HG03039 (cell line): Measurements from ENCODE around the gene DRC3.
"Not testable (repeated sequence)": the region's sequence is repeated elsewhere in the genome, so short reads cannot be mapped to it uniquely, and the experiment has no call there.

Experiments
- ATAC-seq: cut with Tn5 transposase; IDR thresholded peaks from one replicate; pipeline ENCODE4 v1.9.1; 2021; ENCODE audit warnings: mild to moderate bottlenecking, moderate library complexity; ENCODE audit not compliant: unreplicated experiment

Gene DRC3, protein sequence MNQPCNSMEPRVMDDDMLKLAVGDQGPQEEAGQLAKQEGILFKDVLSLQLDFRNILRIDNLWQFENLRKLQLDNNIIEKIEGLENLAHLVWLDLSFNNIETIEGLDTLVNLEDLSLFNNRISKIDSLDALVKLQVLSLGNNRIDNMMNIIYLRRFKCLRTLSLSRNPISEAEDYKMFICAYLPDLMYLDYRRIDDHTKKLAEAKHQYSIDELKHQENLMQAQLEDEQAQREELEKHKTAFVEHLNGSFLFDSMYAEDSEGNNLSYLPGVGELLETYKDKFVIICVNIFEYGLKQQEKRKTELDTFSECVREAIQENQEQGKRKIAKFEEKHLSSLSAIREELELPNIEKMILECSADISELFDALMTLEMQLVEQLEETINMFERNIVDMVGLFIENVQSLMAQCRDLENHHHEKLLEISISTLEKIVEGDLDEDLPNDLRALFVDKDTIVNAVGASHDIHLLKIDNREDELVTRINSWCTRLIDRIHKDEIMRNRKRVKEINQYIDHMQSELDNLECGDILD

DNA sequence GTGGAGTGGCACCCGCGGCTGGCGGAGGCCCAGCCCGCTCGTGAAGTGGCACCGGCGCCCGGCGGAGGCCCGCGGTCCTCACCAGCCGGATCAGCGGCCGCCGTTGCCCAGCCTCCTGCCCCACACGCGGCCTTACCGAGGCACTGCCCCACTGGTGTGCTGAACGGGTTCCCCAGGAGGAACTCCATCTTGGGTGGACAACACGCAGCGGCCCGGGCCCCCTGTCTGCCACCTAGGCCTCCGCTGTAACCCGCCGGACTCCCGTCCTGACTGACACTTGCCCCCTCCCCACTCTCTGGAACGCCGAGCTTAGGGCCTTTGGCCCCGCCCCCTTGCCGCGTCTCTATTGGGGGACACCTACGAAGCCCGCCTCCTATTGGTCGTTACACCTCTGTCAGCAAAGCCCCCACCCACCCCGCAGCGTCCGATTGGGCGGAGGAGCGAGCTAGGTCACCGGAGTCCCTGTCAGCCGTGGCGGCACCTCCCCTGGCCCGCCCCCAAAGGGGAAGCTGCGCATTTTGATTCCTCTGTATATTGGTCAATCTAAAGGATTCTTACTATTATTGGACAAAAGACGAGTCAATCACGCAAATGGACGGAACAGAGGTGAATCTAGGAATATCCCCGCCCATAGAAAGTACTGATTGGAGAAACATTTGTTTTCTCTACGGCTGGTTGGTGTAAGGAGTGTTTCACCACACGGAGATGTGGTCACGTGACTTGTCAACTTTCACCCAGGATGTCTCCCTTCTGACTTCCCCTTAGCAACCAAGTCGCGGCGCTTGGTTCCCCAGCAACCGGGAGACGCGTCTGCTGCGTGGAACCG is at the start of gene DRC3, which contains the start of gene TOM1L2:
TSS of gene DRC3 (plus strand) at position 737 of the 826 bp plus-strand sequence. CDS start 4,737 bp downstream, outside the sequence.
TSS of gene TOM1L2 (minus strand) at position 275 of the 826 bp plus-strand sequence. CDS start at position 188, 87 bp downstream.
- ATAC-seq, result peak; percentile 96

- no peak for ATAC-seq
Observed at GRCh38 chr17:17924131-17924856, 48.4 kb upstream of the DRC3 start.

DNA sequence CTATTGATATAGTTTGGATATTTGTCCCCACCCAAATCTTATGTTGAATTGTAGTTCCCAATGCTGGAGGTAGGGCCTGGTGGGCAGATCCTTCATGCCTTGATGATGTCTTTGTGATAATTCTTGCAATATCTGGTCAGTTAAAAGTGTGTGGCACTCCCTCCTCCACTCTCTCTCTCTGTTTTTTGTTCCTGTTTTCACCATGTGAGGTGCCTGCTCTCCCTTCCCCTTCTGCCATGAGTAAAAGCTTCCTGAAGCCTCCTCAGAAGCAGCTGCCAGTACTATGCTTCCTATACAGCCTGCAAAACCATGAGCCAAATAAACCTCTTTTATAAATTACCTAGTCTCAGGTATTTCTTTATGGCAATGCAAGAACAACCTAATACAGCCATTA is 47.8 kb upstream of the DRC3 start:
- no peak for ATAC-seq

DNA sequence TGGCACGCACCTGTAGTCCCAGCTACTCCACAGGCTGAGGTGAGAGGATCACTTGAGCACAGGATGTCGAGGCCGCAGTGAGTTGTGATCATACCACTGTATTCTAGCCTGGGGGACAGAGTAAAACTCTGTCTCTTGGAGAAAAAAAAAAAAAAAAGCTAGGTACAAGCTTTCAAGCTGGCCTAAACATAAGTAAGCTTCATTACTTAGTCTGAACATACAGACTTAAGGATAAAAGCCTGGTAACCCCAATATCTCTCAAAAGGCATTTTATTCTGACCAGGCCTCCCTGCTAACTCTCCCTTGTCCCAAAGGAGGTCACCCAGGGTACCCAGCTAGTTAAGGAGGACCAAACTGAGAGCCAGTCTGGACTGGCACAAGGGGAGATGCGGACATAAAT is 46.6 kb upstream of the DRC3 start:
- ATAC-seq, result no peak

- ATAC-seq, result no peak
Observed at GRCh38 chr17:17926840-17927449, 45.7 kb upstream of the DRC3 start.

GRCh38 chr17:17928398-17929287 is 44.0 kb upstream of the DRC3 start:
- ATAC-seq, result no peak

DNA sequence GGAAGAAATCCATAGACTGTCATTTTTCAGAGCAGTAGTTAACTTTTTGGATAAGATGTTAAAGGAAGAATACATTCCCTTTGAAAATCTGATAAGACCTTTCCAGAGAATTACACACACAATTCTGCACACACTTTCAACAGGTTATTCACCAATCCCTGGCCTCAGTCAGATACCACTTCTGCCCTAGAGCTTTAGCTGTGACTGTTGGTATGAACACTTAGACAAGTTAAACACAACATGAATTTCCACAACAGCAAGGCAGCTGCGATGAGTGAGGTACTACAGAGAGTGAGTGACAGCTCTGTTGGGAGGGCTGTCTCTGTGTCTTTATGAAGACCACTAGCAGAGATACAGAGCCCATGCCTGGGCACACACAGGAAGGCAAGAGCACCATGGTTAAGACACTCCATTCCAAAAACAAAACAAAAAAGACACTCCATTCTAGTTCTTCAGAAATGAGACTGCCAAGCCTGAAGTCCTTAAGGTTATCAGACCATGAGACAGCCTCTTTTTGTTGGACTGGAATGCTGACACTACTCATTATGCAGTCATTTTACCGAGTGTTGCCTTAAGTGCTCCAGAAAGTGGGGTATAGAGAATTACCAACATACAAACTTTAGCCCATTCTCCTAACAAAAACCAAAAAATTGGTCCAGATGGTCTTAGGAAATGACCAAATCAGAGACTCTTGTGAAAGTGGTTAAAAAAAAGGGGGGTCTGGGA is 42.8 kb upstream of the DRC3 start:
- no peak for ATAC-seq

GRCh38 chr17:17930674-17931073 is 42.0 kb upstream of the DRC3 start:
- ATAC-seq, result no peak

- ATAC-seq, result no peak
Observed at GRCh38 chr17:17931159-17931558, 41.5 kb upstream of the DRC3 start.

DNA sequence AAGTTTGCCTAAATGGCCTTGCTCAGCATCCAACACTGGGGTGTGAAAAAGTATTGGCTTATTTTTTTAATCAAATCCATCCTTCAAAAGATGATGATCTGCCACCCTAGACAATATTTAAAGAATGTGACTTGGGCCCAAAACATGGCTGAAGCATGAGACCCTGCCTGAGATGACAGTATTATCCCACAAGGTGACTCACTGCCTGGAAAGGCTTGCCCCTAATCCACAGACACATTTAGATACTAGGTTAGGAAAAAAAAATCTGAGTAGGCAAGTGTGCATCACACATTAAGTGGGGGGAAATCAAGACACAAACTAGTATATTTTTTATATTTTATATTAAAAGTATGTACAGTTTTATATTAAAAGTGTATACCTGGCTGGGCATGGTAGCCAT is 38.9 kb upstream of the DRC3 start:
- ATAC-seq, result no peak

- ATAC-seq, result no peak
Observed at GRCh38 chr17:17934214-17934613, 38.4 kb upstream of the DRC3 start.

DNA sequence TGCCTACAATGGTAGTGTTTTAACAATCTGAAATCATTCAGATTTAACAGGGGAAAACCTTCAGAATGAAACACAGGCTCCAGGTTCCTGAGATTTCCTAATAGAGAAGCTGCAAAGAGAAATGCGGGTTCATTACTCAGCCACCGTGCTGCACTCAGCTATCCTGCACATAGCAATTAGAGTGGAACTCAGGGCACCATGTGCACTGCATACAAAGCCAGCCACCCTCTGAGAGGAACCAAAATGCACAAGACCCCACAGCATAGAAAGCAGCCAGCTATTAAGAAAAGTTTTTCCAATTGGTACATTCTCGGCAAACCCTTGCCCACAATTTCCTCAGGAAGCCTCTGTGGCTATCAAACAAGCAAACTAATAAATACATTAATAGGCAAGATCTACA is 37.9 kb upstream of the DRC3 start:
- no peak for ATAC-seq

DNA sequence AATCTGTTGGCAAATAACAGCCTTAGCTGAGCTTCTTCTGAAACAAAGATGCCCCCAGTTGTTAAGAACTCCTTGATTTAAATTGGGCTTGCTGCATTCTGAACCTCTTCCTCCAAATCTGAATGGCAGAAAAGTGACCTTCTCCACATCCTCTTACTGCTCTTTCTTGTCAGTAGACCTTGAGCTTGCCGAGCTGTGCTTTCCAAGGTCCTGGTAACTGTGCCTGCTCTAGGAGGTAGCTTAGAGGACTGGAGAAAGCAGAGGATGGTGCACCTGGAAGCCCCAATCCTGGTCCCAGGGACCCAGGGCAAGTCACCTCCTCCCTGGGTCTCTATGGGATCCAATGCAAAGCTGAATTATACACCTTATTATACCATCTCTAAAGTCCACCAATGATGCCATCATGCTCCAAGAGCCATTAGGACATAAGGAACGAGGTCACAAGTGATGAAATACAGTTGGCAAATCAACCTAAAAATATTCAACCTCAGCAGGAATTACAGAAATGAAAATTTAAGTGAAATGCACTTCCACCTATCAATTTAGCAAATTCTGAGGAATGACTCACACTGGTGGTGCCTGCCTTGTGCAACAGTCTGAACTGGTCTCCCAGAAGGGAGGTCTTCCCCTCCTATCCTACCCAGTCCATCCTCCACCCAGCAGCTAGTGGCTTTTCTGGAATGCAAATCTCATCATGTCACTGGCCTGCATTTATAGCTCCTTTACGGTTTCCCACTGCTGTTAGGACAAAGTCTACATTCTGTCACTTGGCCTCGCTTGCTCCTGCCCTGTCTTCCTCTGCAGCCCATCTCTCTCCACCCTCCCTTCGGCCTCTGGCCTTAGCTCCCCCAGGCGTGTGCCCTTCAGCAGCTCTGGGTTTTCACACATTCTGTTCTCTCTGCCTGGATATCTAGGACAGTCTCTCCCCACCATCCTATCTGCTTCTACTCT is 37.1 kb upstream of the DRC3 start:
- ATAC-seq, result no peak

DNA sequence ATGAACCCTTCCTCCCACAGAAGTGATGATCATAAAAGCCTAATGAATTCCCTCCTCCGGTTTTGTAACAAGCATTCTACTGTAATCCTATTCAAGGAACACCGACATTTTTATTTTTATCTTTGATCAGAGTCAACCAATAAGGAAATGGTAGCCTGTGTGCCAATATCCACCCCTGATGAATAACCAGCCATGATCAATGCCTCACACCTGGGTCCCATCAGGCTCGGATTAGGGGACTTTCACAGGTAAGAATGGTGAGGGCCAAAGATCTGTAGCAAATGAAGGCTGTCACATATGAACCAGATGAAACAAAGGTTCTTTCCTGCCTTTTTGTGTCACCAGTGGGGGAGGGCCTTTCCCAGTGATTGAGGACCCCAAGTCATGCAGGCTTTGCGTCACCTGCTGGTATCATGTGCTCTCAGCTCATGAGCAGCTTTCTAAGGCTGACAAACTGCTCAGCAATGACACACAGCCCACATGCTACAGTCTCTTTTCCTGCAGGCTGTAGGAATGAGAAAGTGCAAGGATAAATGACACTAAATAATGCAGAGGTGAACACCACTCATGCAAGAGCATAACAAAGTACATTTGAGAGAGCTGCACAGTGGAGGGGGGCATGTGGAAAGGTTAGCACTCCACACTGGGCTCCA is 35.3 kb upstream of the DRC3 start:
- no peak for ATAC-seq

DNA sequence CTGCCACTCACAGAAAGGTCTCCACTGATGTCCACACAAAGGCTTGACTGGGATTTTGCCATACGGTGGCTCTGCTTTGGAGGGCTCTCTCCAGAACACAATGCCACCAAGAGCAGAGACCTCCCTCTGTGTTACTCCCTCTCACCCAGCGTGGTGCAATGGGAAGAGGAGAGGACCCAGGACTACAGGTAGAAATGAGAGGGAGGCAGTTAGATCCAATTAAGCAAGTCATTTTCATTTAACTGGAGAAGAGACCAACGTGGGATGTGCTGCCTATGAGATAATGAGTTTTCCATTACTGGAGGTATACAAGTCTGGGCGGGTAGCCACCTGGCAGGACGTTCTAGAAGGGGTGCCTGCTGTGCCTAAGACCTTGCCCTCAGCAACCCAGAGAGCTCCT is 34.7 kb upstream of the DRC3 start:
- ATAC-seq, result no peak

DNA sequence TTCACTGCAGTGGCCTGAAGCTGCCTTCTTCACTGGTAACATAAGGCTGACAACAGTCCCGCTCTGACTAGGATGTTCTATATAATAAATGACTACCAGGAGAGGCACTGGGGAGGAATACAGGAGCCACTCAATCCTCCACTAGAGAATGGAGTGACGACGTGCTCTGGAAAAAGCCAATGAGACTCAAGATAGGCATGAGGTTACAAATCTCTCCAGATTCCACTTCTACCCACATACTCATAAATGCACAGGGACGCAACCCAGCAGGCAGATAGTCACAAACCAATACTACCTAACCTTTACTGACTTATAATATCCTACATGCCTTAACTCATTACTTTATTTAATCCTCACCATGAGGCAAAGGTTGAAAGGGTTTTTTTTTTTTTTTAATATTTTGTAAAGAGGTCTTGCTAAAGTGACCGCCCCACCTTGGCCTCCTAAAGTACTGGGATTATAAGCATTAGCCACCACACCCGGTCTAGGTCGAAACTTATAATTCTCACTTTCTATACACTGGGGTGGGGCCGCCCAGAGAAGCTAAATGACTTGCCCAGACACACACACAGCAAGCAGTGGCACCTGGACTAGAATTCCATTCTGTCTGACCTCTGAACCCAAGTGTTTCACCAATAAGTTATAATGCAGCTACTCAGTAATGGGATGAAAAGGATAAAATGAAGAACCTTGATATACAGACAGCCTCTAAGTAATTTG is 34.1 kb upstream of the DRC3 start:
- ATAC-seq, result no peak

DNA sequence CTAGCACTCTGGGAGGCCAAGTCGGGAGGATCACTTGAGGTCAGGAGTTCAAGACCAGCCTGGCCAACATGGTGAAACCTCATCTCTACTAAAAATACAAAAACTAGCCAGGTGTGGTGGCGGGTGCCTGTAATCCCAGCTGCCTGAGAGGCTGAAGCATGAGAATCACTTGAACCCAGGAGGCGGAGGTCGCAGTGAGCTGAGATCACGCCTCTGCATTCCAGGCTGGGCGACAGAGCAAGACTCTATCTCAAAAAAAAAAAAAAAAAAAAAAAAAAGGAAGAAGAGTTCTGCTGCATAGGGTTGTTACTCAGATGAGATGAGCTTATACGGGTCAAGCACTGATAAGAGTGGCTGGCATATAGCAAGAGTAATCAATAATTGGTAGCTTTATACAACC is 32.7 kb upstream of the DRC3 start:
- not testable (repeated sequence) for ATAC-seq
